CD4-positive, CD25-positive, alpha-beta regulatory T cell (primary cell): ENCODE results near the gene SETBP1. TPM values are rescaled to one million over a fixed set of nuclear protein-coding genes. Genes with fewer than 3 reads are reported as not detected.
A peak's percentile ranks its signal among the peaks of the same experiment; 100 is the strongest.

Experiments
- ATAC-seq, 2 donors: fragments of 150-1000 bp; cut with Tn5 transposase; one replicate each; pipeline ENCODE4 v1.10.0; 2021; ENCODE audit warnings: low read depth in 2 of 2, moderate number of reproducible peaks in 2 of 2, moderate library complexity in 1 of 2
- DNase-seq, 3 donors: peaks; one replicate each; pipeline versions ENCODE4 v3.0.0 to v3.0.0-alpha.2; 2012 to 2022; ENCODE audit warnings: mixed read lengths in 1 of 3
- H3K27ac ChIP-seq: one replicate; pipeline ENCODE4 v1.7.0; 2013; ENCODE audit warnings: mild to moderate bottlenecking, low read length; ENCODE audit not compliant: insufficient read depth, poor library complexity, severe bottlenecking
- H3K27me3 ChIP-seq: one replicate; pipeline ENCODE4 v1.7.0; 2013; ENCODE audit warnings: low read length; ENCODE audit not compliant: control insufficient read depth, insufficient read depth
- H3K36me3 ChIP-seq: one replicate; pipeline ENCODE4 v1.7.0; 2013; ENCODE audit warnings: mild to moderate bottlenecking, low read length, moderate library complexity; ENCODE audit not compliant: control insufficient read depth, insufficient read depth
- H3K4me1 ChIP-seq: 2 replicates; pipeline ENCODE4 v1.7.0; 2013; ENCODE audit warnings: mild to moderate bottlenecking, low read length; ENCODE audit not compliant: insufficient read depth, control insufficient read depth, poor library complexity, severe bottlenecking
- H3K4me3 ChIP-seq: one replicate; pipeline ENCODE4 v1.7.0; 2013; ENCODE audit warnings: low read depth, mild to moderate bottlenecking, low read length, moderate library complexity
- H3K9me3 ChIP-seq, 2 experiments: 1 replicate in 1 of 2; 2 replicates in 1 of 2; pipeline ENCODE4 v1.7.0; 2013; ENCODE audit warnings: low read length in 2 of 2, mild to moderate bottlenecking in 1 of 2, moderate library complexity in 1 of 2; ENCODE audit not compliant: control insufficient read depth in 2 of 2
- H3K27ac Mint-ChIP-seq, 3 donors: one replicate each; pipeline ENCODE4 v1.8.0; 2020 to 2022; ENCODE audit warnings: mild to moderate bottlenecking in 3 of 3, mixed read lengths in 3 of 3, moderate library complexity in 2 of 3
- H3K27me3 Mint-ChIP-seq: one replicate; pipeline ENCODE4 v1.8.0; 2022; ENCODE audit warnings: mild to moderate bottlenecking, mixed read lengths
- H3K36me3 Mint-ChIP-seq: one replicate; pipeline ENCODE4 v1.8.0; 2020; ENCODE audit warnings: mixed read lengths
- H3K4me1 Mint-ChIP-seq, 4 donors: one replicate each; pipeline ENCODE4 v1.8.0; 2020 to 2022; ENCODE audit warnings: mixed read lengths in 4 of 4, mild to moderate bottlenecking in 1 of 4
- H3K4me3 Mint-ChIP-seq, 4 donors: one replicate each; pipeline ENCODE4 v1.8.0; 2020 to 2022; ENCODE audit warnings: mild to moderate bottlenecking in 4 of 4, mixed read lengths in 4 of 4, moderate library complexity in 3 of 4
- H3K9me3 Mint-ChIP-seq, 7 donors: one replicate each; pipeline ENCODE4 v1.8.0; 2020 to 2022; ENCODE audit warnings: mixed read lengths in 7 of 7, mild to moderate bottlenecking in 3 of 7, moderate library complexity in 2 of 7
- polyA plus RNA-seq, 4 donors: library from polyadenylated mRNA; unstranded; fragments of 300-500 nt; fragmentation: Illumina TruSeq; gene quantifications; one replicate each; pipeline ENCODE4 v1.2.3, GENCODE V29; 2021
- total RNA-seq: library from RNA; stranded (reverse); gene quantifications from one replicate; pipeline ENCODE4 v1.2.3, GENCODE V29; 2022

SETBP1 gene
- total and polyA plus RNA-seq, 5 donors from 2014 or later = 0.32 to 1.6 (median 0.38) TPM; not detected in 2

- H3K4me3 ChIP-seq = no peak overlapping the region
- Mint-ChIP-seq H3K27me3 (peaks cover 6% of the 10 kb centered on the region), H3K27ac (no peak overlapping the region), H3K36me3 (no peaks in the 10 kb centered on the region), H3K9me3 (no peaks in the 10 kb centered on the region), H3K4me1 (peaks cover 8 to 10% (median 9%) of the 10 kb centered on the region in 4 donors), H3K4me3 (no peak overlapping the region)
- ATAC-seq (no peak), DNase-seq (no peak)
- no peak overlapping the region for H3K27ac ChIP-seq
- H3K27me3 ChIP-seq = no peaks in the 10 kb centered on the region
- H3K36me3 ChIP-seq = no peaks in the 10 kb centered on the region
- H3K9me3 ChIP-seq = no peaks in the 10 kb centered on the region
- H3K4me1 ChIP-seq = peaks cover 12% of the 10 kb centered on the region
Measured at GRCh38 chr18:44841752-44842587, 161.3 kb downstream of the SETBP1 start.

- Histone ChIP-seq H3K9me3 (no peaks in the 10 kb centered on the region), H3K36me3 (no peaks in the 10 kb centered on the region), H3K4me1 (peaks cover 12% of the 10 kb centered on the region), H3K27me3 (no peaks in the 10 kb centered on the region), H3K4me3 (no peak overlapping the region), H3K27ac (no peak overlapping the region)
- peaks cover 8 to 10% (median 9%) of the 10 kb centered on the region in 4 donors for H3K4me1 Mint-ChIP-seq
- H3K27me3 Mint-ChIP-seq = peaks cover 6% of the 10 kb centered on the region
- no peaks in the 10 kb centered on the region for H3K36me3 Mint-ChIP-seq
- no peak for DNase-seq
- peak overlapping the region in 1 of 3 donors; percentile 3 for H3K27ac Mint-ChIP-seq
- no peak overlapping the region for H3K4me3 Mint-ChIP-seq
- no peaks in the 10 kb centered on the region for H3K9me3 Mint-ChIP-seq
- ATAC-seq = no peak
Measured at GRCh38 chr18:44842588-44843412, 162.1 kb downstream of the SETBP1 start.

GRCh38 chr18:44844486-44844885 is 163.8 kb downstream of the SETBP1 start:
- H3K4me1 Mint-ChIP-seq = peaks cover under 1 to 3% (median 3%) of the 10 kb centered on the region in 4 donors
- no peak overlapping the region for H3K27ac Mint-ChIP-seq
- Histone ChIP-seq H3K4me3 (no peak overlapping the region), H3K9me3 (no peaks in the 10 kb centered on the region), H3K4me1 (peaks cover 3% of the 10 kb centered on the region), H3K27ac (no peak overlapping the region), H3K36me3 (no peaks in the 10 kb centered on the region), H3K27me3 (no peaks in the 10 kb centered on the region)
- H3K36me3 Mint-ChIP-seq = no peaks in the 10 kb centered on the region
- no peak for DNase-seq
- H3K27me3 Mint-ChIP-seq = peaks cover 6% of the 10 kb centered on the region
- H3K9me3 Mint-ChIP-seq = no peaks in the 10 kb centered on the region
- H3K4me3 Mint-ChIP-seq = no peak overlapping the region
- no peak for ATAC-seq

GRCh38 chr18:44846450-44846849 is 165.8 kb downstream of the SETBP1 start:
- H3K4me3 ChIP-seq = no peak overlapping the region
- no peaks in the 10 kb centered on the region for H3K36me3 Mint-ChIP-seq
- no peak overlapping the region for H3K27ac ChIP-seq
- peaks cover 10% of the 10 kb centered on the region for H3K27me3 Mint-ChIP-seq
- no peak overlapping the region for H3K4me3 Mint-ChIP-seq
- no peaks in the 10 kb centered on the region for H3K27me3 ChIP-seq
- H3K36me3 ChIP-seq = no peaks in the 10 kb centered on the region
- peaks cover 0 to under 1% (median 0%) of the 10 kb centered on the region in 7 donors for H3K9me3 Mint-ChIP-seq
- no peaks in the 10 kb centered on the region for H3K4me1 ChIP-seq
- ATAC-seq = no peak
- no peaks in the 10 kb centered on the region for H3K4me1 Mint-ChIP-seq
- H3K27ac Mint-ChIP-seq = no peak overlapping the region
- no peak for DNase-seq
- no peaks in the 10 kb centered on the region for H3K9me3 ChIP-seq

- no peak overlapping the region for H3K27ac Mint-ChIP-seq
- peaks cover 0 to 2% (median 0%) of the 10 kb centered on the region in 7 donors for H3K9me3 Mint-ChIP-seq
- DNase-seq = no peak
- no peaks in the 10 kb centered on the region for H3K4me1 Mint-ChIP-seq
- Histone ChIP-seq H3K27me3 (no peaks in the 10 kb centered on the region), H3K9me3 (no peaks in the 10 kb centered on the region), H3K27ac (no peak overlapping the region), H3K36me3 (no peaks in the 10 kb centered on the region), H3K4me1 (no peaks in the 10 kb centered on the region), H3K4me3 (no peak overlapping the region)
- no peaks in the 10 kb centered on the region for H3K36me3 Mint-ChIP-seq
- no peak for ATAC-seq
- H3K4me3 Mint-ChIP-seq = no peak overlapping the region
- peaks cover 15% of the 10 kb centered on the region for H3K27me3 Mint-ChIP-seq
Measured at GRCh38 chr18:44848644-44849335, 168.1 kb downstream of the SETBP1 start.

- Mint-ChIP-seq H3K4me1 (no peaks in the 10 kb centered on the region), H3K27ac (no peak overlapping the region), H3K36me3 (no peaks in the 10 kb centered on the region), H3K27me3 (peaks cover 15% of the 10 kb centered on the region), H3K9me3 (peaks cover 0 to 2% (median 0%) of the 10 kb centered on the region in 7 donors), H3K4me3 (no peak overlapping the region)
- Histone ChIP-seq H3K4me1 (no peaks in the 10 kb centered on the region), H3K36me3 (no peaks in the 10 kb centered on the region), H3K27me3 (no peaks in the 10 kb centered on the region), H3K4me3 (no peak overlapping the region), H3K9me3 (no peaks in the 10 kb centered on the region), H3K27ac (no peak overlapping the region)
- no peak for DNase-seq
- no peak for ATAC-seq
Measured at GRCh38 chr18:44849361-44849760, 168.7 kb downstream of the SETBP1 start.

- Histone ChIP-seq H3K4me1 (no peaks in the 10 kb centered on the region), H3K27ac (no peak overlapping the region), H3K36me3 (no peaks in the 10 kb centered on the region), H3K4me3 (no peak overlapping the region), H3K27me3 (no peaks in the 10 kb centered on the region), H3K9me3 (no peaks in the 10 kb centered on the region)
- H3K4me1 Mint-ChIP-seq = no peaks in the 10 kb centered on the region
- peaks cover 0 to 2% (median 0%) of the 10 kb centered on the region in 7 donors for H3K9me3 Mint-ChIP-seq
- H3K27ac Mint-ChIP-seq = no peak overlapping the region
- DNase-seq (no peak), ATAC-seq (no peak)
- peaks cover 15% of the 10 kb centered on the region for H3K27me3 Mint-ChIP-seq
- no peak overlapping the region for H3K4me3 Mint-ChIP-seq
- H3K36me3 Mint-ChIP-seq = no peaks in the 10 kb centered on the region
Measured at GRCh38 chr18:44850001-44850400, 169.3 kb downstream of the SETBP1 start.
